ENCODE data around the gene KRT23.

KRT23 gene

GRCh38 chr17:40937384-40937819, at the start of gene KRT23:
TSS of gene KRT23 (minus strand) at chr17:40937646. CDS start at chr17:40936603, 1,043 bp downstream.
- no peak for DNase-seq

- DNase-seq = no peak
Observed at GRCh38 chr17:40986920-40987319, 49.5 kb upstream of the KRT23 start.

- DNase-seq = no peak
Observed at GRCh38 chr17:40984226-40984625, 46.8 kb upstream of the KRT23 start, which contains the start of gene KRT40. TSS of gene KRT40 (minus strand) at chr17:40984326. CDS start at chr17:40984273, 53 bp downstream.

- no peak for DNase-seq
Observed at GRCh38 chr17:40981115-40981514, 43.7 kb upstream of the KRT23 start.

- DNase-seq = no peak
Observed at GRCh38 chr17:40980596-40980995, 43.1 kb upstream of the KRT23 start.

GRCh38 chr17:40980117-40980516, 42.7 kb upstream of the KRT23 start:
- DNase-seq = no peak

- DNase-seq = no peak
Observed at GRCh38 chr17:40978575-40979151, 41.2 kb upstream of the KRT23 start.

GRCh38 chr17:40975516-40975915, 38.1 kb upstream of the KRT23 start:
- no peak for DNase-seq

- no peak for DNase-seq
Observed at GRCh38 chr17:40974366-40974765, 36.9 kb upstream of the KRT23 start.

- no peak for DNase-seq
Observed at GRCh38 chr17:40967582-40967981, 30.1 kb upstream of the KRT23 start.

GRCh38 chr17:40966848-40967247, 29.4 kb upstream of the KRT23 start, which contains the start of gene KRT39:
TSS of gene KRT39 (minus strand) at chr17:40966948. CDS start at chr17:40966856, 92 bp downstream.
- DNase-seq = no peak

GRCh38 chr17:40963838-40964237, 26.4 kb upstream of the KRT23 start:
- DNase-seq = no peak

- DNase-seq = no peak
Observed at GRCh38 chr17:40962059-40962561, 24.7 kb upstream of the KRT23 start.

- DNase-seq = no peak
Observed at GRCh38 chr17:40961591-40961990, 24.1 kb upstream of the KRT23 start.

- no peak for DNase-seq
Observed at GRCh38 chr17:40960144-40960543, 22.7 kb upstream of the KRT23 start.

GRCh38 chr17:40958086-40958953, 20.9 kb upstream of the KRT23 start:
- no peak for DNase-seq

GRCh38 chr17:40956401-40957254, 19.2 kb upstream of the KRT23 start:
- no peak for DNase-seq

GRCh38 chr17:40953881-40954280, 16.4 kb upstream of the KRT23 start:
- no peak for DNase-seq

GRCh38 chr17:40952661-40953060, 15.2 kb upstream of the KRT23 start:
- no peak for DNase-seq

GRCh38 chr17:40952154-40952553, 14.7 kb upstream of the KRT23 start:
- DNase-seq = no peak

- DNase-seq = no peak
Observed at GRCh38 chr17:40951011-40951622, 13.7 kb upstream of the KRT23 start.

GRCh38 chr17:40950176-40950575, 12.7 kb upstream of the KRT23 start:
- DNase-seq = no peak

GRCh38 chr17:40949418-40949817, 12.0 kb upstream of the KRT23 start:
- no peak for DNase-seq

All from activated CD4-positive, CD25-positive, alpha-beta regulatory T cell treated with anti-CD3 and anti-CD28 coated beads, Interleukin-2, amount 50 U/mL, for 72 hours (primary cell).